GM18870 (cell line): ENCODE data around the gene ELMO2.
"Not testable (repeated sequence)": the region's sequence is repeated elsewhere in the genome, so short reads cannot be mapped to it uniquely, and the experiment has no call there.

Source experiments
- ATAC-seq: cut with Tn5 transposase; IDR thresholded peaks from one replicate; pipeline ENCODE4 v1.9.1; 2021; ENCODE audit warnings: moderate library complexity; ENCODE audit not compliant: unreplicated experiment

The ELMO2 gene

DNA sequence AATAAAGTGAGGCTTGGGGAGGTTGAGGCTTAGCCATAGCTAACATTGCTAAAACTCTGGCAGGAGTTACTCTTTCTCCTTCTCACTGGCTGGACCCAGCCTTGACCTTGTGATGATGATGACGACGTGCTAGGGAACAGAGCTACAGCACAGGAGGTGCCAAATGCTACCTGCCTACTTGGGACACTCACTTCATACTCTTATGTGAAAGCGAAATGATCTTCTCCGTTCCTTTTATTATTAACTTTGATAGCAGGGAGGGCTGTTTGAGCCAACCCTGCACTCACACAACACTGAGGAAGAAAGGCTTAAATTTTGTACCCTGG is 1.2 kb upstream of the ELMO2 start:
- no peak for ATAC-seq

DNA sequence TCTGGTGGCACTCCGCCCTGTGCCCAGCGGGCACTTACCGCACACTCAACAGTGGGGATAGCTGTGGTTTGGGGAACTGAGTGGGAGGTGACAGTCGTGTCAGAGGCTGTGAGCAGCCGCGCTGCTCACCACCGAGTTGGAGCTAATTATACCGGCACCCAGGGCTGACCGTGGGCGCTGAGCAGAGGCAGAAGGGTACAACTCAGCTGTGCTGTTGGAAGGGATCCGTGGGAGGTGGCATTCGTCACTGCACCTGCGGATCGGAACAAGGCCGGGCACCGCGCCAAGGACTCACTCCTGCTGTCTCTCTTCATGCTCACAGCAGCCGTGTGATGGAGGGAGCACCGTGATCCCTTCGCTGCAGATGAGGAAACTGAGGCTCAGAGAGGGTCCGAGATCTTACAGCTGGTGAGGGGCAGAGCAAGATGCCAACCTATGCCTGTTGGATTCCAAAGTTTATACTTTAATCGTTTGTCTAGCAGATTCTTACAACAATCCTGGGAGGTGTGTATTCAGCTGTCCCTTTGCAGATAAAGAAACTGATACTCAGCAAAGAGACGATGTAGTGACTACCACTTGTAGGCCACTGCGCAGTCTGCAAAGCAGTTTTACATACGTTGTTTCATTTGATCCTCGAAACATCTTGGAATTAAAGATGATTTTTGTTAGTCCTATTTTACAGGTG is 713 bp upstream of the ELMO2 start:
- ATAC-seq = peak; percentile 41

DNA sequence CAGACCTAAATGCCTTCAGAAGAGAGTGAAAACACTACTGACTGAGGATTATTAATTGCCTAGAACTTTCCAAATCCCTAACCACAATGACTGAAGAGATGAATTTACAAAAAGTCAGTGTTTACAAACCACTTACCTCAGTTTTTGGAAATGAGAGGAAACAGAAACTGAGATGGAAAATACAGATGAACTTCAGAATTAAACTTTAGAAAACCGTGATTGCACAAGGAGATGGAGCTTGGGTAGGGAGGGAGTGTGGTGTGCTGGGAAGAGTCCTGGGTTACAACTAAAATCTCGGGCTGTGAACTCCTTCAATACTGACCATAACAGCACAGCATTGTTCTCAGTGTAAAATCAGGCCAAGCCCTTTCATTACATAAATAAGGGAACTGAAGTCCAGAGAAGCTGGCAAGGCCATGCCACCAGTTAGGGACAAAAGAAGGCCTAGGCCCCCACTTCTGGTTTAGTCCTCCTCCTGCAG is 4.0 kb downstream of the ELMO2 start:
- ATAC-seq = no peak

DNA sequence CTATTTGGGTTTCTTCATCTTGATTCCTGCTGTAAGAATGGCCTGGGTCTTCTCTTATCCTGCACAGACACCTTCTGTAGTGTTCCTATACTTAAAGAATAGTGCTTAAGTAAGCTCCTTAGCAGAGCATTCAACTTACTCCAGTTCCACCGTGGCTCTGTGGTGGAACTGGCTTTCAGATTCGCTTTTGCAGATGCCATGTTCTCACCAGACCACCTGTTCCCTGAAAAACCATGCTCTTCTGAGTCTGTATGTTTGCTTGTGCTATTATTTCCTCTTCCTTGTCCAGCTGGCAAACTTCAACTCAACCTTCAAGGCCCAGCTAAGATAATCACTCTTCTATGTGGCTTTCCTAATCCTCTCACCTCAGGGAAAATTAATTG is 4.9 kb downstream of the ELMO2 start:
- no peak for ATAC-seq

GRCh38 chr20:46400828-46401477 is 5.5 kb downstream of the ELMO2 start:
- no peak for ATAC-seq

DNA sequence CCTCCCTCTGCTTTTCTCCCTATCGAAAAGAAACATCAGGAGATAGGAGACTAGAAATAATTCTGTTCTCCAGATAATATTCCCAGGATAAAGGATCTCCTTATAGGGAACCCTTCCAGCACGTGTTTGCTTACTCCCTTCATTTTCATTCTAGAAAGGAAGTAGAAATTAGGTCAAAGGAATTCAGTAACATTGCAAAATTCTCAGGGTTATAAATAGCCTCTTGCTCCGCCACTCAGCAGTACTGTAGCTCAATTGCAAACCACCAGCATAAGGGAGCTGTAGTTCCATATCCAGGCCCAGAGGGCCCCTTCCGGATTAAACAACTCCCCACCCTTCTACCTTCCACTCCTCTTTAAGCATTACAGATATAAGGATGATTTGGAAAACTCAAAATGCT is 6.2 kb downstream of the ELMO2 start:
- ATAC-seq = no peak

GRCh38 chr20:46399401-46399800 is 7.0 kb downstream of the ELMO2 start:
- no peak for ATAC-seq

DNA sequence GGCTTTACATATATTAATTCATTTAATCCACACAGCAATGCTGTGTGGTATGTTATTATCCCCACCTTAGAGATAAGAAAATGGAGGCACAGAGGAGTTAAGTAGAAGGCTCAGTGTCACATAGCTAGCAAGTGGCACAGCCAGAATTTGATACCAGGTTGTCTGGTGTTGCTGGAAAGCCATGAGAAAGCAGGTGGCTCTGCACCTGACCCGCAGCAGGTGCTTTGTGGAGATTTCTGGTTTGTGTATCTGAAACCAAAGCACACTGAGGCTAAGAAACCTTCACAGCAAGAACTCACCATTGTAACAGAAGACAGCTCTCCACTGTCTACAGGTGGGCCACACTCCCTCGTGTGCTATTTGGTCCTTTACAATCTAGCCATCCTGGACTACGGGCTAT is 7.5 kb downstream of the ELMO2 start:
- no peak for ATAC-seq

- ATAC-seq = no peak
These were observed 10.2 kb downstream of the ELMO2 start for GRCh38 chr20:46396052-46396740.

- no peak for ATAC-seq
These were observed 11.3 kb downstream of the ELMO2 start for GRCh38 chr20:46394872-46395760.

GRCh38 chr20:46393967-46394366 is 12.4 kb downstream of the ELMO2 start:
- no peak for ATAC-seq

DNA sequence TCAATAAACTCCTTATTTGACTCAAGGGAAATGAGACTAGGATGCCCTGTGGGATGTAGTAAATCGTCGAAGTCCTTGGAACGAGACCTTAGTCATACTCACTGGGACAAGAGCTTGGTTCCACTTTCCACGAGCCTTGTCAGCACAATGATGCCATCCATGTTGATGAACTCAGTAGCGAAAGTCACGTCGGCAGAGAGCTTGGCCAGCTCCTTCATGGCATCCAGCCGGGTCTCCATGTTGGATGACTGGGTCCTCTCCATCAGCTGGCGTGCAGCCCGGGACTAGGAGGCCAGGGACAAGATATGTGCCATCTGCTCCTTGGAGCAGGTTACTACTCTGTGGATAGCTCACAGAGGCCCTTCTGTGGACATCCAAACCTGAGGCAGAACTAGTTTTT is 17.5 kb downstream of the ELMO2 start:
- ATAC-seq = no peak

GRCh38 chr20:46388201-46388836 is 18.1 kb downstream of the ELMO2 start:
- no peak for ATAC-seq

GRCh38 chr20:46387054-46387453 is 19.4 kb downstream of the ELMO2 start:
- ATAC-seq = not testable (repeated sequence)

DNA sequence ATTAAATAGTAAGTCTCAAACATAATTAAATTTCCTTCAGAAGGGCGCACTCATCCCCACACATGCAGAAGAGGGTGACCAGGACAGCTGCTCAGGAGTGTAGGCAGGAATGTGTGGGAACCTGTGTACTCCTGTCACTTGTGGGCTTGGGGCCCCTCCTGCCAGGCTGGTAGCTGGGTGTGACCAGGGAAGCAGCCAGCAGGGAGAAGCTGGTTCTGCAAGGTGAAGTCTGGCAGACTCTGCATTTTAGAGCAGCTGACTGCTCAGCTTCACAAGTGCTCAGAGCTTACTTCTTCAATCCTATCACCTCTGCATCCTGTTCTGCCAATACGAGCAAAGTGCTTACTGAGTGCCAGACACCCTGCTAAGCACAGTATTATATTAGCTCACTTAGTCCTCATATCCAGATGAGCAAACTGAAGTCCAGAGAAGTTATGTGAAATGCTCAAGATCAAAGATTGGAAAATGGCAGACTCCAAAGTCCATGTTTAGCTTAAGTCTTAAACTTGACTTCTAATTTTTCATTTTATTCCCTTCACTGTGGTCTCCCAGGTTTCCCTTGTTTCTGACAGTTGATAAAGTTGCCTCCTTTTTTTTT is 27.9 kb downstream of the ELMO2 start:
- no peak for ATAC-seq

DNA sequence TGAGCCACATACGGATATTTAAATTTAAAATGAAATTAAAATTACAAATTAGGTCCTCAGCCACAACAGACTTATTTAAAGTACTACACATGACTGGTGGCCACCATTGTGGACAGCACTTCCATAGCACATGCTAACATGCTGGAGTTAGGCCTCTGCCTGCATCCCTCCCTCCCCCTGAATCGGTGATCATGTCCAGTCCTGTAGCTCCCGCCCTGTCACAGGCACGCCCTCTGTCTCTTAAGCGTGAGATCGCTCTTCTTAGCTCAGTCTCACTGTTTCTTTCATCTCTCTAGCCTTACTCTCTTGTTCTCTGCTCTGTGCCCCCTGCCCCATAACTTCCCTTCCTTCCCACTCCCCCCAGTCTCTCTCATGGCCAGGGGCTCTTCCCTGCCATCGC is 28.9 kb downstream of the ELMO2 start:
- no peak for ATAC-seq

GRCh38 chr20:46376196-46376785 is 30.1 kb downstream of the ELMO2 start:
- ATAC-seq = no peak

- no peak for ATAC-seq
These were observed 30.6 kb downstream of the ELMO2 start for GRCh38 chr20:46375771-46376170.

DNA sequence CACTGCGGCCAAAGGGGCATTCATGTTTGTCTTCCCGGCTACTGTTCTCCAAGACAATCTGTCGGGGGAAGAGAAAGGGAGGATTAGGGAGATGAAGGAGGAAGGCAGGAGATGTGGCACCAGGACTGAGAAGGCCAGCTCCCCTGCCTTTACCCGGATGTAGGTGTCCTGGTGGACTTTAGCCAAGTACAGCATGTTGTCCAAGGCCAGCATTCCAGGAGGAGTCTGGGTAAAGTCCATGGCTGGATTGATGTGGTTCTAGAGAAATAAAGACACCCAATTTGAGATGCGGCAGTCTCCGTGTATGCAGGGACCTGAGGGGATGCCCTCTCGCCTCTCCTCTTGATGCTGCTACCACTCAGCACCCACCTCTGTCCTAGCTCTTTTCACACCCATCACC is 32.0 kb downstream of the ELMO2 start:
- no peak for ATAC-seq

GRCh38 chr20:46371656-46372055 is 34.8 kb downstream of the ELMO2 start:
- no peak for ATAC-seq
